ENCODE measurements around the gene RECK.
"Not testable (repeated sequence)": the region's sequence is repeated elsewhere in the genome, so short reads cannot be mapped to it uniquely, and the experiment has no call there.

Gene RECK, protein sequence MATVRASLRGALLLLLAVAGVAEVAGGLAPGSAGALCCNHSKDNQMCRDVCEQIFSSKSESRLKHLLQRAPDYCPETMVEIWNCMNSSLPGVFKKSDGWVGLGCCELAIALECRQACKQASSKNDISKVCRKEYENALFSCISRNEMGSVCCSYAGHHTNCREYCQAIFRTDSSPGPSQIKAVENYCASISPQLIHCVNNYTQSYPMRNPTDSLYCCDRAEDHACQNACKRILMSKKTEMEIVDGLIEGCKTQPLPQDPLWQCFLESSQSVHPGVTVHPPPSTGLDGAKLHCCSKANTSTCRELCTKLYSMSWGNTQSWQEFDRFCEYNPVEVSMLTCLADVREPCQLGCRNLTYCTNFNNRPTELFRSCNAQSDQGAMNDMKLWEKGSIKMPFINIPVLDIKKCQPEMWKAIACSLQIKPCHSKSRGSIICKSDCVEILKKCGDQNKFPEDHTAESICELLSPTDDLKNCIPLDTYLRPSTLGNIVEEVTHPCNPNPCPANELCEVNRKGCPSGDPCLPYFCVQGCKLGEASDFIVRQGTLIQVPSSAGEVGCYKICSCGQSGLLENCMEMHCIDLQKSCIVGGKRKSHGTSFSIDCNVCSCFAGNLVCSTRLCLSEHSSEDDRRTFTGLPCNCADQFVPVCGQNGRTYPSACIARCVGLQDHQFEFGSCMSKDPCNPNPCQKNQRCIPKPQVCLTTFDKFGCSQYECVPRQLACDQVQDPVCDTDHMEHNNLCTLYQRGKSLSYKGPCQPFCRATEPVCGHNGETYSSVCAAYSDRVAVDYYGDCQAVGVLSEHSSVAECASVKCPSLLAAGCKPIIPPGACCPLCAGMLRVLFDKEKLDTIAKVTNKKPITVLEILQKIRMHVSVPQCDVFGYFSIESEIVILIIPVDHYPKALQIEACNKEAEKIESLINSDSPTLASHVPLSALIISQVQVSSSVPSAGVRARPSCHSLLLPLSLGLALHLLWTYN

DNA sequence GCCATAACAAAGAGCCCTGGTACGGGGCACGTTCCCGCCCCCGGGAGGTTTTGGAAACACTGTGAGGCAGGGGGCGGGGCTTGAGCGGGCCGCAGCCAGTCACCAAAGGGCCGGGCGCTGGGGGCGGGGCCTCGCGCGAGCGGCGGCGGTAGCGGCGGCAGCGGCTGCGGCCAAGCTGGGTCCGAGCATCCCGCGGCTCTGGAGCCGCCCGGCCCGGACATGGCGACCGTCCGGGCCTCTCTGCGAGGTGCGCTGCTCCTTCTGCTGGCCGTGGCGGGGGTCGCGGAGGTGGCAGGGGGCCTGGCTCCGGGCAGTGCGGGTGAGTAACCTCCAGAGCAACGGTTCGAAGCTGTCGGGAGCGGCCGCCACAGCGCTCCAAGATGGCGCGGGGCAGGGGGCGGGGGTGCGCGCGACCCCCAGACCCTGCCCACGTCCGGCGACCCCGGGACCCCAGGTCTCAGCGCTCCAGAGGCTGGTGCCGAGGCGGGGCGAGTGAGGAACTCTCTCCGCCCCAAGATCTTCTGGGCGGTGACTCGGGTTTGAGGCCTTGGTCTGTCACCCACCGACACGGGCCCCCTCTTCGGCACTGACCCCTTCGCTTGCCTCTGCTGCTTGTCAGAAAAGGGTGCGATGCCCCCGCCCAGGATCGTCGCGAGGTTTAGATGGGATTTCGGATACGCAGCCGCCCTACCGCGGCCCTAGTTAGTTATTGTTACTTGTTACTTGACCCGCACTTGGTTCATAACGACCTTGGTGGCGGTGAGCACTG is at the start of gene RECK:
Gene RECK, plus strand, starts transcription at position 134 of the 769 bp plus-strand sequence. Its CDS starts 86 bp downstream, at position 220.
- in situ Hi-C loops (cut with MboI; ENCODE audit: low sequenced_read_pairs): no loop called here

DNA sequence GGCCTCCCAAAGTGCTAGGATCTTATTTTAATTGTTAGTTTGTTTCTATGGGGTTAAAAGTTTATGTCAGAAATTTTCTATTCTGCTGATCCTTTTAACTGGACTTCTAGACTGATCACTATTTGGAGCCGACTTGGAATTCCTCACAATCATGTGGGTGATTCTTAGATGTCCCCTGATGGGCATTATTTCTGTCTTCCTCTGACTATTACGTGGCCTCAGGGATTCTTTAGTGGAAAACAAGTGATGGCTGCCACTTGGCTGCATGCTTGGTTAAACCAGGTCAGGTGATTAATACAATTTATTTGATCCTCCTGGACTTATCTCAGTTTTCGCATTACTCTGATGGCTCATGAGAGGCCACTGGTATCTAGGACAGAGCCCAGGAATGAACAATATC is 46.6 kb upstream of the RECK start:
- in situ Hi-C loops (cut with MboI; ENCODE audit: low sequenced_read_pairs): no loop called here

DNA sequence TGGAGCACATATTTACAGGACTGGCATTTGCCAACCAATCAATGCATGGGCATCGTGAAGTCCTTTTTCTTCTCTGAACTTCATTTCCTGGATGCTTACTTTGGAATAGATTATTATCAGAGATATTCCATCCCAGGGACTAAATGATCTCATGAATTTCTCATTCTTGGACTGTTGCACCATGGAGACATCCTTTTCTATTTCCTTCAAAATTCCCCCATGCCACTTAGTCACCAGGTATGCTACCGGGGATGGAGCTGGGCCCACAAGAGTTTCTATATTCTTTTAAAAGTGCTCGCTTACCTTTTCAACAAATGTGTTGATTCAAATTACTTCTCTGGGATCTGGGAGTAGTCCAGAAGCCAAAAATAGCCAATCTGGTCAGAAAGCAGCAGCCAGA is 43.6 kb upstream of the RECK start:
- in situ Hi-C loops (cut with MboI; ENCODE audit: low sequenced_read_pairs): not testable (repeated sequence)

DNA sequence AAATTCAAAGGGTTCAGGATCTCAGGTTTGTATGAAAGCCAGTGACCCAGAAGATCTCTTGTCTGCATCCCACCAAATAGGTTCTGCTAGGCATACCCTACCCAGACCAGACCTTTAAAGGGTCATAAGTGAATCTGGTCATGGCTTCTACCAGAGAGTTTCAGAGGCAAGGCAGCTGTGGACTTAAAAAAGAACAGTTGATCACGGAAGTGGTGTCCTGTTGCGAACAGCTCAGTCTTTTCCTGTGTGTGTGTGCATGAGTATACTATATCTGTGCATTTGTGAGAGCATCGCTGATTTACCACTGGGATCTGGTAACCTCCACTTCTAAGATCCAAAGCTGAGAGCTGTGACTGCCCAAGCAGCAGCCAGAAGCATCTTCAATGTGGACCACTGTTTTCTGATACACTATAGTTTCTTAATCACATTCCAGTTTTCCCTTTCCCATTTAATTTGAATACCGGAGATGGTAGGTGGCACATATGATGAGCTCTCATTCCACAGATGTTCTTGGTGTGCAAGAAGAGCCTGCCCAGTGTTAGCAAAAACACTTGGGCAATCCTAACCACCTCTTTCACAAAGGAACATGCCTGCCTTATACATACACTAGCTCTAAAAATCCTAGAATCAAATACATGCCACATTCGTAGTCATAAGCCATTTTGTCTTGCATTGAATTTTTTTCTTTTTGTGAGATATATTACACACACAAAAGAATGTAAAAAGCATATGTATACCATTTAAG is 42.6 kb upstream of the RECK start:
- in situ Hi-C loops (cut with MboI; ENCODE audit: low sequenced_read_pairs): no loop called here

DNA sequence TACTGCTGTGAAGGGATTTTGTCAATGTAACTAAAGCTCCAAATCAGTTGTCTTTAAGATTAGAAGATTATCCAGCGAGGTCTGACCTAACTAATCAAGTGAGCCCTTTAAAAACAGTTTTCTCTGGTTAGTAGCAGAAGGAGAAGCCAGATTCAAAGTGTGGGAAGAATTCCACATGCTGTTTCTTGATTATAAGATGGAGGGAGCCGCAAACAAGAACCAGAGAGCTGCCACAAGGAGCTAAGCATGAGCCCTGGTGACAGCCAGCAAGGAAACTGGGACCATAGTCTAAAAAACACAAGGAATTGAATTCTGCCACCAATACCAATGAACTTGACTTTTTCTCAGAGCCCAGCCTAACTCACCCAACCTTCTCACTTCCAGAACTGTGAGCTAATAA is 41.8 kb upstream of the RECK start:
- in situ Hi-C loops (cut with MboI; ENCODE audit: low sequenced_read_pairs): no loop called here

DNA sequence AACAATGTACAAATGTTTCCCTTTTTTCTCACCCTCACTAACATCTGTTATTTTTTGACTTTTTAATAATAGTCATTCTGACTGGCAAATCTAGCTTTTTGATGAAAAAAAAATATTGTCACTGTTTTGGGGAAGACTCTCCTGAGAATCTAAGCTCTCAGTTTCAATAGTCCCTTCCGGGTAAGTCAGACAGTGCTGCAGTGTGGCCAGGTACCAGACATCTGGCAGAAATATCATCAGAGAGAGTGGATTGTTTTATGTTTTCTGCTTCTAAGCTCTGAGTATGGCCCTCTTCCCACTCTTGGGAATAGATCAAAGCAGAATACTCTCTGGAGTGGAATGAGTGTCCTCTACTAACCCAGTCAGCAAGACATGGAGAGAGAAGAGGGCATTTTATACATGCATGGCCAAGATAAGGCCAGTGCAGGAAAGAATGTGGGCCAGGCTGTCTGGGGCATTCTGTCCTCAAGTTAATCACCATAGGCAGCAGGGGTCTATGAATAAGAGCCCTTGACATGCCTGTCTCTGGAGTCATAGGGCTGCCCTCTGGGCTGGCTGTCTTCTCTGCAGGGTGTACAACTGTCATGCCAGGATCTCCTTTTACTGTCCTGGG is 40.2 kb upstream of the RECK start:
- in situ Hi-C loops (cut with MboI; ENCODE audit: low sequenced_read_pairs): no loop called here

DNA sequence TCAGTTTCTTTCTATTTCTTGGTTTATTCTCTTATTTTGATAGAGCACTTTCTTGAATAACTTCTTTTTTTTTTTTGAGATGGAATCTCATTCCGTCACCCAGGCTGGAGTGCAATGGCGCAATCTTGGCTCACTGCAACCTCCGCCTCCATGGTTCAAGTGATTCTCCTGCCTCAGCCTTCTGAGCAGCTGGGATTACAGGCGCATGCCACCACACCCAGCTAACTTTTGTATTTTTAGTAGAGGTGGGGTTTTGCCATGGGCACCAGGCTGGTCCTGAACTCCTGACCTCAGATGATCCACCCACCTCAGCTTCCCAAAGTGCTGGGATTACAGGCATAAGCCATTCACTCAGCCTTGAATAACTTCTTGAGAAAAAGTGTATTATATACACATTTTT is 39.7 kb upstream of the RECK start:
- in situ Hi-C loops (cut with MboI; ENCODE audit: low sequenced_read_pairs): not testable (repeated sequence)

DNA sequence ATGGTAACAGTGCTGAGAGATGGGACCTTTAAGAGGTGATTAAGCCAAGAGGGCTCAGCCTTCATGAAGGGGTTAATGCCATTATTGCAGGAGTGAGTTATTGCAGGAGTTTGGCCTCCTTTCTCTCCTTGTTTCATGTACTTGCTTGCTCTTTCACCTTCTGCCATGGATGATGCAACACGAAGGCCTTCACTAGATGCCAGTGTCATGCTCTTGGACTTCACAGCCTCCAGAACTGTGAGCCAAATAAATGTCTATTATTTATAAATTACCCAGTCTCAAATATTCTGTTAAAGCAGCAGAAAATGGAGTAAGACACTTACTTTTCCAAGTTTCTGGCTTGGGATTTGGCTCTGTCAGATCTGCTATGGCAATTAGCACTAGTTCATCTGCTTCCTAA is 38.4 kb upstream of the RECK start:
- in situ Hi-C loops (cut with MboI; ENCODE audit: low sequenced_read_pairs): no loop called here

DNA sequence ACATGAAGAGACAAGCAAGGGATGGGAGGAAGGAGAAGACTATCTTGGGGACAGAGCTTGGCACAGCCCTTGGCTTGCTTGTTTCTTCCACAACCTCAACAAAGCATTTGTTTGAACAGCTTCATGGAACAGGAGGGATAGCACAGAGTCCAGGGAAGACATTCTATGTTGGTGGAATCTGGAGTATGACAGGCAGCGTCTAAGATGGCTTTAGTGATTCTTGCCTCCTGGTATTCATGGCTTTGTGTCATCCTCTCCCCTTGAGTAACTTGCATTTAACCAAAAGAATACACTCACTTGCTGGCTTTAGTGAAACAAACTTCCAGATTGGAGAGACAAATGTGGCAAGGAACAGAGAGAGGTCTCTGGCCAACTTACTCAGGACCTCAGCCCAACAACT is 30.8 kb upstream of the RECK start:
- in situ Hi-C loops (cut with MboI; ENCODE audit: low sequenced_read_pairs): no loop called here

DNA sequence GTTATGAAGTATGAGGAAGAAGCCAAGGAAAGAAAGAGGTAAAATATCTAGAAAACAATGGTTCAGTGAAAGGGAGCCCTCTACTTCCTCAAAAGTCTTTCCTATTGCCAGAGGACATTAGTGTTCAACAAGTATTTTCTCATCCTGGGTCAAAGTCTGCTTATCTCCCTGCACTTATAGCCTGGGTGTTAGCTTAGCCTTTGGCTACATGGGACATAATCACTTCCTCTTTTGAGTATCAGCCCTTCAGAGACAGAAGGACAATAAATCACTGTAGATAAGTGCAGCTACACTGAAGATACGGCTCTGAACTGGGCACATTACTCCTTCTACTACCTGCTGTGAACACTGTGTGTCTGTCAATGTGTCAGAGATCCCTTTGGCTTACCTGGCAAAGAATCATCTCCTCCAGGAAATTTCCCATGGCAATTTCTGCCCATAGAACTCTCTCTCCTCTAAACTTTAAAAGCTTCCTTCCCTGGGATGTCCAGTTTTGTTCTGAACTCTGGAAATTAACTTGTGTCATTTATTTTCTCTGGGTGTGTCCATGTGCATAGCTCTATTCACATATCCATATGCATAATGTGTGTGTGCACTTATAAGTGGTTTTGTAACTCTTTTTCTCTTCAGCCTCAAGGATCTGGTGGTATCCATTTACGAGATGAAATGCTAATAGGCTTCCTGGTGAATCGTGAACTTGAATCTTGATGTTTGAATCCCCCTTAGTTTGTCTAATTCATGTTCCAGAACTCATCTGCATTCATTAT is 30.0 kb upstream of the RECK start:
- in situ Hi-C loops (cut with MboI; ENCODE audit: low sequenced_read_pairs): no loop called here

DNA sequence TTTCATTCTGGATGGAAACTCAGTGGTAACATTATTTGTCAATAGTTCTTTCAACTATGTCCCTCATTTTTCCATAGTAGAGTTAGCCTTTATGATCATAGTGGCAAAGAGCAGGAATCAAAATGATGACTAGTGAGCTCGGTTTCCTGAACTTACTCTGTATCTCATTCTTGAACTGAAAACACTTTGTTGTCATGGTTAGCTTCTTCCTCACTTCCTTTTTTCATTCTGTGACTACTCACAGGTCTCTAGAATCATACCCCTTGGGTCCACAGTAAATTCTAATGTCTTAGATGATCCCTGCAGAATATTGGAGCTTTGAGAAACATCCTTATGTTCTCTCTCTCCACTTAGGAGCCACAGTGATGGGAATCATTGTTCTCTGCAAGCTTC is 29.4 kb upstream of the RECK start:
- in situ Hi-C loops (cut with MboI; ENCODE audit: low sequenced_read_pairs): no loop called here

DNA sequence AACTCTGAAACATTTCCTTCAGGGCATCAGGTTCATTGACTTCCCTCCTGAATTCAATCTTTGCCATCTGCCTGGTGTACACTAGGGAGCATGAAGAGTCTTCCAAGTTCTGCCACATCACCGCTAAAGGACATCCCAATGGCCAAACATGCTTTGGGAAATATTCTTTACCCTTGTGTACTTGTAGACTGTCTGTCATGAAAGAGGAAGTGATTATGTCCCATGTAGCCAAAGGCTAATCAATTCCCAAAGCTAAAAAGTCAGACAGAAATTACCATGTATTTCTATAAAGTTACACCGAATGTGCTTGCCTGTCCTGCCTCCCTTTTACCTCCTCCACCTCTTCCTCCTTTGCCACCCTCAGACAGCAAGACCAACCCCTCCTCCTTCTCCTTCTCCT is 28.9 kb upstream of the RECK start:
- in situ Hi-C loops (cut with MboI; ENCODE audit: low sequenced_read_pairs): no loop called here

DNA sequence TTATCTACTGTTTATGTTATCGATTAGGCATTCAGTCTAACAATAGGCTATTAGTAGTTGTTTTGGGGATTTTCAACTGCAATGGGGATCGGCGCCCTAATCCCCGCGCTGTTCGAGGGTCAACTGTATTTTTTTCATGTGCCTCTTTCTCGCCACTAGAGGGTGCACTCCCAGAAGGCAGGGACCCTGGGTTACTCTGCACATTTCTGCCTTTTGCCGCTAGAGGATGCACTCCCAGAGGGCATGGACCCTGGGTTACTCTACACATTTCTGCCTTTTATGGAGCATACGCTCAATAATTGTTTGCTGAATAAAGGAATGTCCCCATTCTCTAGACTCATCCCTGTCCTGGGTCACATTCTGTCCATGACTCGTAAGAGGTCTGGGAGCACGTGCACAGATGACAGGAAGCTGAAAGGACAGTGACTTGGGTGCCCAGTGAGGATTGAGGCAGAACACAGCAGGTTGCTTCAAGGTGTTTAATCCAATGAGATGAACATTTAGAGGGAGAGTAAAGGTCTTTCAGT is 27.9 kb upstream of the RECK start:
- in situ Hi-C loops (cut with MboI; ENCODE audit: low sequenced_read_pairs): no loop called here

DNA sequence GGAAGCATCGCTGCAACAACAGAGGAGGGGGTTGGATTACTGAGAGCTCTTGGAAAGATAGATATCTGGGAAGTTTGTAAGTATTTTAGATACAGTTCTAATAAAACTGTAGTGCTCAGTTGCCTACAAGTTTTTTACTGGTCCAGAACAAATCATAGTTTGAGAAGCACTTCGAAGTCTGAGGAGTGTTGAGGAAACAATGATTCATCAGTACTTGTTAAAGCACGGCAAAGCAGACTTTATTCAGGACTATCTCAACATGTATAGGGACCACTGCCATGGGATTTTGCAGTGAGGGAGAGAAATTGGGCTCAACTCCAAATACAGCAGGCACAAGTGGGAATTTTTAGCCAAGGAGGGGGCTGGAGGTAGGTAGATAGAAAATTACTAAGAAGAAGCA is 25.3 kb upstream of the RECK start:
- in situ Hi-C loops (cut with MboI; ENCODE audit: low sequenced_read_pairs): no loop called here

DNA sequence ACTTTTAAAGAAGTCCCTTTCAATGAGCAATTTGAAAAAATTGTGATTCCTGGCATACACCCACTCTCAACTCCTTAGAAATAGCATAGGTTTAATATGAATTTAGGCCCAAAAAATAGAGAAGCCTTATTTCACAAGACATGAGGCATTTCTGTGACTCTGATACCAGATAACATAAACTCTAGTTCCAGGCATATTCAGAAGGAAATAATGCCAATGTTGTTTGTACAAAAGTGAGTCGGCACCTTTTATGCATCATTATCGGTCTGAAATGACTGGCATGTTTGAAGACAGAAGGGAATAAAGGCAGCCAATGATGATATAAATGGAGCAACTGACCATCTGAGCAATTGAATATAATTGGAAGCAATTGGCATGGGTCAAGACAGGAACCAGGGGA is 19.4 kb upstream of the RECK start:
- in situ Hi-C loops (cut with MboI; ENCODE audit: low sequenced_read_pairs): no loop called here

DNA sequence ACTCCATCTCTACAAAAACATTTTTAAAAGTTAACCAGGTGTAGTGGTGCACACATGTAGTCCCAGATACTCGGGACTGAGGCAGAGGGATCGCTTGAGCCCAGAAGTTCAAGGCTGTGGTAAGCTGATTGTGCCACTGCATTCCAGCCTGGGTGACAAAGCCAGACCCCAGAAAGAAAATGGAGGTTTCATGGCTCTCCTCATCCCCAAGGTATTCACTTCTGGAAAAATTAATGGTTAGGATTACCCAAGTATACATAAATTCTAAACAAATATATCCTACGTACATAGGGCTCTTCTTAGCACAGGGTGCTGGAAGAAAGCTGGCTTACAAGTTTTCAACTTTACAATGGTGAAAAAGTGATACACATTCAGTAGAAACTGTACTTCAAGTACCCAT is 18.6 kb upstream of the RECK start:
- in situ Hi-C loops (cut with MboI; ENCODE audit: low sequenced_read_pairs): no loop called here

DNA sequence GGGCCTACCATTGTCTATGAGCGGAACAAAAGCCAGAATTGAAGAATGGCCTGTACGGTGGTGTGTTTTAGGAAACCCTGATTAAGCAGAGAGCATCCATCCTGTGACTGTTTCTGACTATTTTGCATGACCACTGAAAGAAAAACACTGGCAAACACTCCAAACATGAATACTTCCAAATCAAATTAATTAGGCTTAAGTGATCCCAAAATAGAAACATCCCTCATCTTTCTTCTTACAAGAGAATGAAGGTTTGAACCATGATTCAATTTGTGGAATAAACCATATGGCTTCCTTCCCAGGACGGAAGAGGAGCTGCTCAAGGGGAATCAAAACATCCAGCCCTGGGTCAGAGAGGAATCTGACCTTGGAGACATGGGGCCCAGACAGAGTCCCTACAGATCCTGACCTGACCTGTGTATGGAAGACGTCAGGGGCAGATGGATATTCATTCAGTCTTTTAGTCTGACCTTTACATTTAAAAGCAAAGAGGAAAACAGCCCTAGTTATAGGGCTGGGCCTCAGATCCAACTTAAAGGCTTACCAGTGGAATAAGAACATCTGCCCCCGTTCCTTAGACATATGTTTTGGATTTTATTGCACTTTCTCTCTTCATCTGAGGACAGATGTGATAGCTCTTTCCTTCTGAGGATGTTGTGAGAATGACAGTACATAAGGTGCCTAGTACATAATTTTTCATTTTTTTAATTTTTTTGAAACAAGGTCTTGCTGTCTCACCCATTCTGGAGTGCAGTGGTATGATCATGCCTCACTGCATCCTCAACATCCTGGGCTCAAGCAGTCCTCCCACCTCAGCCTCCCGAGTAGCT is 17.6 kb upstream of the RECK start:
- in situ Hi-C loops (cut with MboI; ENCODE audit: low sequenced_read_pairs): no loop called here

DNA sequence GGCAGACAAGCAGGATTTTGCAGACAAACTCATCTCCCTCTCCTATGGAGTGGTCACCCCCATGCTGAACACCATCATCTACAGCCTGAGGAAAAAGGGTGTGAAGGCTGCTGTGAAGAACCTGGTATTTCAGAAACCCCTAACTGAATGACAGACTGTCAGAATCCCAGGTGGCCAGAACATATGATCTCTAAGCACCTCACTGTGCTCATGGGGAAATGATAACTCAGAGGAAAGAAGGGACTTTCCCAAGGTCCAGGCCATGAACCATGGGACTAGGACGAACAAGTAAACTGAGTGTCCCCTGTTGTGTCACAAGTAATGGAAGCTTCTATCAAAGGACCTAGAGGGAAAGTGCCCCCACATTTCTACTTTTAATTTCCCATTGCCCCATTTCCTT is 14.7 kb upstream of the RECK start:
- in situ Hi-C loops (cut with MboI; ENCODE audit: low sequenced_read_pairs): no loop called here

Measured in HL-60/S4 treated with retinoic acid at 250 ng/mL for 4 days and 3 days (cell line).